ENCODE results near the gene WWC2.

The WWC2 gene

DNA sequence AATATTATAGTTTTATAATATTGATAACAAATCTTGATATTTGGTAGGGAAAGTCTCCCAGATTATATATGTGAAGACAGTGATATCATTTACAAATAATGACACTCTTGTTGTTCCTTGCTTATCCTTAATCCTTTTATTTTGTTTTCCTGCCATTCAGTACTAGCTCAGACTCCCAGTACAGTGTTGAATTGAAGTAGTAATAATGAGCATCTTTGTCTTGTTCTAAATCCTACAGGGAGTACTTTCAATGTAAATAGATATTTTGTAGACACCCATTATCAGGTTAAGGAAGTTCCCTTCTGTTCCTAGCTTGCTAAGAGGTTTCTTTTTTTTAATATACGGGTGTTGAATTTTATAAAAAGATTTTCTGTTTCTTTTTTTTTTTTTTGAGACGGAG is 33.0 kb downstream of the WWC2 start:
- no peak for TF ChIP-seq FOXM1 (IDR thresholded peaks at IDR 0.05; ENCODE audit: borderline replicate concordance, low read depth)

GRCh38 chr4:183132865-183133264 is 33.8 kb downstream of the WWC2 start:
- TF ChIP-seq TAF1 (IDR thresholded peaks at IDR 0.05; ENCODE audit: low read depth) (no peak), ZBTB7A (IDR thresholded peaks at IDR 0.05; ENCODE audit: low read depth) (no peak), CREB1 (IDR thresholded peaks at IDR 0.05; ENCODE audit: low read depth) (no peak), REST (IDR thresholded peaks at IDR 0.05; ENCODE audit: low read depth) (no peak), TEAD4 (IDR thresholded peaks at IDR 0.05) (no peak), TCF12 (IDR thresholded peaks at IDR 0.05; ENCODE audit: low read depth) (no peak), RAD21 (IDR thresholded peaks at IDR 0.05; ENCODE audit: low read depth) (no peak), EGR1 (IDR thresholded peaks at IDR 0.05) (no peak), YY1 (IDR thresholded peaks at IDR 0.05; ENCODE audit: low read depth) (no peak), EP300 (IDR thresholded peaks at IDR 0.05; ENCODE audit: borderline replicate concordance) (no peak), CEBPB (IDR thresholded peaks at IDR 0.05) (no peak), MAX (IDR thresholded peaks at IDR 0.05) (no peak), NFIC (IDR thresholded peaks at IDR 0.05) (no peak), FOXM1 (IDR thresholded peaks at IDR 0.05; ENCODE audit: borderline replicate concordance, low read depth) (no peak)
- TF ChIP-seq, protein P1, sequence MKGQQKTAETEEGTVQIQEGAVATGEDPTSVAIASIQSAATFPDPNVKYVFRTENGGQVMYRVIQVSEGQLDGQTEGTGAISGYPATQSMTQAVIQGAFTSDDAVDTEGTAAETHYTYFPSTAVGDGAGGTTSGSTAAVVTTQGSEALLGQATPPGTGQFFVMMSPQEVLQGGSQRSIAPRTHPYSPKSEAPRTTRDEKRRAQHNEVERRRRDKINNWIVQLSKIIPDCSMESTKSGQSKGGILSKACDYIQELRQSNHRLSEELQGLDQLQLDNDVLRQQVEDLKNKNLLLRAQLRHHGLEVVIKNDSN (IDR thresholded peaks at IDR 0.05): no peak

- TF ChIP-seq TAF1 (IDR thresholded peaks at IDR 0.05; ENCODE audit: low read depth) (no peak), CEBPB (IDR thresholded peaks at IDR 0.05) (no peak), EP300 (IDR thresholded peaks at IDR 0.05; ENCODE audit: borderline replicate concordance) (no peak), RAD21 (IDR thresholded peaks at IDR 0.05; ENCODE audit: low read depth) (no peak), MAX (IDR thresholded peaks at IDR 0.05) (no peak), TCF12 (IDR thresholded peaks at IDR 0.05; ENCODE audit: low read depth) (no peak), NFIC (IDR thresholded peaks at IDR 0.05) (no peak)
- TF ChIP-seq, protein P1 (IDR thresholded peaks at IDR 0.05): no peak
Observed at GRCh38 chr4:183136855-183137254, 37.8 kb downstream of the WWC2 start.

DNA sequence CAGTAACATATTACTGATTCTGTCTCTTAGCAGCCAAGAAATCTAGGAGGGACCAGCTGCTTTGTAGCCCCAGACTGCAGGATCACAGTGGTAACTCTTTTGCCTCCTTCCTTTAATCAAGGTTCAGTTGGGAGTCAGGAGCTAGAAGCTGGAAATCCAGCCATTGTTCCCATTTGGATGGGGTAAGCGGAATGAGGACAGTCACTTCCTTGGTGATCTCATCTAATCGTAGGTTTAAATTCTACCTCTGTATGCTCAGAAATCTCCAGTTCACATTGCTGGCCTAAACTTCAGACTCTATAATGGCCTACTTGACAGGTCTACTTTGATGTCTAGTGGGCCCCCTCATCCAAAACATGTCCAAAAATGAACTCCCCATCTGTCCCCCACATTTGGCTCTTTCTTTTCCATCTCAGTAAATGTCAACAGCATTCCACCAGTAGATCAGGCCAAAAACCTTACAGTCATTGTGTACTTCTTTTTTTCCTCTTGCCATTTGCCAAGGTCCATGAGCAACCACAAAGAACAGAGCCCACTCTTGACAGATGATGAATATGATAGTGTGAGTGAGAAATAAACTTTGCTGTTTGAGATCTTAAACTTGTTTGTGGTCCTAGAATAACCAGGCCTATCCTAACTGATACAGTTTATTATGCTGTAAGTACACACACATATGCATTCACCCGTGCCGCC is 40.1 kb downstream of the WWC2 start:
- no peak for TF ChIP-seq CREB1 (IDR thresholded peaks at IDR 0.05; ENCODE audit: low read depth)
- no peak for TF ChIP-seq CEBPB (IDR thresholded peaks at IDR 0.05)
- TF ChIP-seq FOXM1 (IDR thresholded peaks at IDR 0.05; ENCODE audit: borderline replicate concordance, low read depth): no peak
- no peak for TF ChIP-seq RAD21 (IDR thresholded peaks at IDR 0.05; ENCODE audit: low read depth)

DNA sequence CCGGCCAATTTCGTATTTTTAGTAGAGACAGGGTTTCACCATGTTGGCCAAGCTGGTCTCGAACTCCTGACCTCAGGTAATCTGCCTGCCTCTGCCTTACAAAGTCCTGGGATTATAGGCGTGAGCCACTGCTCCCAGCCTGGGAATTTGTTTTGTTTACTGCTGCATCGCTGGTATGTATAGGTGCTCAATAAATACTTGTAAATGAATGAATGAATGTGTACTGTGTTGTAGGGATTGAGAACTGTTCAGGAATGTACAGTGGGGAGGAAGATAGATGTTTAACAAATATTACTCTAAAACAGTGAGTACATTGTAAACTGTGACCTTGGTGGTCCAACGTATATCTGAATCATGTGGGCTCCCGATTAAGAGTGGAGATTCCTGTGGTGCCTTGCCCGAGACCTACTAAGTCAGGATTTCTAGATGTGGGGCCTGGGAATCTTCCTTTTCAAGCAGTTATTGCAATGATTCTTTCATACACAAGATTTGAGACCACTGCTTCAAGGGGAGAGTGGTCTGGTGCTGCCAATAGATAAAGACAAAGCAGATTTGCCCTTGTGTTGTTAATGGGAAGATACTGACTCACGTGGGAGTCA is 41.0 kb downstream of the WWC2 start:
- TF ChIP-seq TAF1 (IDR thresholded peaks at IDR 0.05; ENCODE audit: low read depth): no peak
- TF ChIP-seq ZBTB7A (IDR thresholded peaks at IDR 0.05; ENCODE audit: low read depth): no peak
- TF ChIP-seq, protein P1 (IDR thresholded peaks at IDR 0.05): no peak
- no peak for TF ChIP-seq EGR1 (IDR thresholded peaks at IDR 0.05)
- no peak for TF ChIP-seq REST (IDR thresholded peaks at IDR 0.05; ENCODE audit: low read depth)
- no peak for TF ChIP-seq RAD21 (IDR thresholded peaks at IDR 0.05; ENCODE audit: low read depth)
- no peak for TF ChIP-seq NFIC (IDR thresholded peaks at IDR 0.05)
- no peak for TF ChIP-seq CREB1 (IDR thresholded peaks at IDR 0.05; ENCODE audit: low read depth)
- no peak for TF ChIP-seq TCF12 (IDR thresholded peaks at IDR 0.05; ENCODE audit: low read depth)
- TF ChIP-seq YY1 (IDR thresholded peaks at IDR 0.05; ENCODE audit: low read depth): no peak

DNA sequence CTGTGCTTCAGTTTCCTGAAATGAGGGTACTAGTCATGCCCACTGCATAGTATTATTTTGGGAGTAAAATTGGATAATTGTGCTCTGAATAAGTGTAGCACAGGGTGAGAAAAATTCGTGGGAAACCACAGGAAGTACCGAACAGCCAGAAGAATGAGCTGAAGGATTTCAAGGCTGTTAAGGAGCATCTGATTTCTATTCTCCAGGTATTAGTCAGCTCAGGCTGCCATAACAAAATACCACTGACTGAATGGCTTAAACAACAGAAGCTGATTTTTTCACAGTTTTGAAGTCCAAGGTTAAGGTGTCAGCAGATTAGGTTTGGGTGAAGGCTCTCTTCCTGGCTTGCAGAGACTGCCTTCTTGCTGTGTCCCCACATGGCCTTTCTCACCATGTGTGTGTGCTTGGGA is 41.9 kb downstream of the WWC2 start:
- TF ChIP-seq, protein P1 (IDR thresholded peaks at IDR 0.05): no peak
- TF ChIP-seq TEAD4 (IDR thresholded peaks at IDR 0.05) (no peak), TAF1 (IDR thresholded peaks at IDR 0.05; ENCODE audit: low read depth) (no peak), FOXM1 (IDR thresholded peaks at IDR 0.05; ENCODE audit: borderline replicate concordance, low read depth) (no peak), ZBTB7A (IDR thresholded peaks at IDR 0.05; ENCODE audit: low read depth) (no peak), RAD21 (IDR thresholded peaks at IDR 0.05; ENCODE audit: low read depth) (no peak), EGR1 (IDR thresholded peaks at IDR 0.05) (no peak), CEBPB (IDR thresholded peaks at IDR 0.05) (no peak), EP300 (IDR thresholded peaks at IDR 0.05; ENCODE audit: borderline replicate concordance) (no peak), NFIC (IDR thresholded peaks at IDR 0.05) (no peak), CREB1 (IDR thresholded peaks at IDR 0.05; ENCODE audit: low read depth) (no peak), TCF12 (IDR thresholded peaks at IDR 0.05; ENCODE audit: low read depth) (no peak), MAX (IDR thresholded peaks at IDR 0.05) (no peak), REST (IDR thresholded peaks at IDR 0.05; ENCODE audit: low read depth) (no peak), YY1 (IDR thresholded peaks at IDR 0.05; ENCODE audit: low read depth) (no peak)

All from Ishikawa (cell line).